ENCODE results near the gene SERTAD4.

SERTAD4 gene

DNA sequence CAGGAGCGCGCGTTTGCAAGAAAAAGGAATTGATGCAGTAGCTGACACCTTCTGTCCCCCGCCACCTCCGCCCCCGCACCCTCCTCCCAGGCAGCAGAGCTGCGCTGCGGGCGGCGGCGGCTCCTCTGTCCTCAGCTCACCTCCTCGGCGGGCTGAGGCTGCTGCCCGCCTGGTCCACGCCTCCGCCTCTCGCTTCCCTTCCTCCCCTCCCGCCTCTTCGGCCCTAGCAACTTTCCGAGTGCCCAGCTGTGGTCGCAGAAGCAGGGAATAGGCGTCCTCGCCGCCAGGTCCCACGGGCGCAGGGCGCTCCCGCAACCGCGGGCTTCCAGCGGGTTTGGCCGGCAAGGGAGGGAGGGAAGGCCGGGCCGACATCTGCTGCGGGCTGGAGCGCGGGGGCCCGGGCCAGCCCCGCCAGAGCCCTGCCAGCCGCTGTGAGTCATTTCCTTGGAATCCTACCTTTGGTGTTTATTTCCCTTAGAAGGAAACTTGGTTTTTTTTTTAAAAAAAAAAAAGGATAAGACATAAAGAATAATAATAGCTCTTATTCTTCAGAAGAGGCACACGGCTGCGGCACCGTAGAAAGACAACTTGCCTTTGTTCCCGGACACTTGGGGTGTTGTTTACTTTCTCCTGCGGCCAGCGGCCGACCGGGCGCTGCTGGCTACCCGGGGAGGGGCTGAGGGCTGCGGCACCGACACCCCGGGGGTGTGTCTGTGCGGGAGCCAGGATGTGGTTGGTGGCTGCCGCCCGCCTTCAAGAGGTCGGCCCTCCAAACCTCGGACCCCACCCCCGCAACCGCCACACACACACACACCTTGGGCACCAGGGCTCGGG is 1.1 kb downstream of the SERTAD4 start:
- DNase-seq, result peak; percentile 66

DNA sequence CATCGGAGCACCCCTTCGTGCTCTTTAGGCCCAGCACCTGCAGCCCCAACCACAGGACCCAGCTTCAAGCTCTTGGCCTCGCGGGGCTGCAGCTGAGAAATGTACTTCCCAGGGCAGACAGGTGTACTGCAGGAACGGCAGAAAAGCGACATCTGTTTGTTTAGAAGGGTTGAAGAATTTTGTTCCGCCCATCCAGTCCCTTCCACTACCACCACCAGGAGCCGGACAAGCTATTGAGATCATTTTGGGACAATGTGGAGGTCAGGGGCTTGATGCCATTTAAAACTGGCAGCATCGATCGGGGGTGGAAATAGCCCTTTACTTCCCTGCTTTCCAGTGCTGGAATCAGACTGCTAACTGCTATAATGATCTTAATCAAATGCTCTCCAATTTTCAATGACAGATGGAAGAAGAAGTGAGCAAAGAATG is 1.7 kb downstream of the SERTAD4 start:
- DNase-seq, result no peak

DNA sequence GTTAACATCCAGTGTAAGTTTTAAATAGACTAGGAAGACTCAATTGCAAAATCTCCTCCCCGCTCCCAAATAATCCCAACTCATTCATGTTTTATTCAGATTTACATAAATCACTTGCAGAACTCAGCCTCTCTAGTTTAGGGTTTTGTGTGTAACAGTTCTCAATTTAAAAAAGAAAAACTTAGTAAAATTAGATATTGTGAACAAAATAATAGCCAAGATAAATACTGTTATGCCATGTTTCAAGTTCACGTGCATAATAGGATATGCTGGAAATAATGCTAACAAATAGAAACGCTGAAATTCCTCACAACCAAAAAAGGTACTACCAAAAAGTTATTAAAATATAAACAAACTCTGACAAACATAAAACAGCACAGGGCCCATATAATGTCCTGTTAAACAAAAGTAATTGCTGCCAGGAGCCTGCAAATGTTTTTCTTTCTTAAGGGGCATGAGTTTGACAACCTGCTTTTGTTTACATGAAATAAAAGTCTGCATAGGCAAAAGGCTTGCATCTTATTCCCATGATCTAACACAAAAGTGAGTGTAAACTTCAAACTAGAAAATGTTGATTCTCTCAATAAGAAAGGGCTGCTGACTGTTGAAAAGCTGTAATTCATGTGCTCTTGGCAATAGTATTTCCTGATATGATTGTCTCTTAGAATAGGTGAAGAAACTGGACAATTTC is 2.9 kb downstream of the SERTAD4 start:
- DNase-seq, result no peak

DNA sequence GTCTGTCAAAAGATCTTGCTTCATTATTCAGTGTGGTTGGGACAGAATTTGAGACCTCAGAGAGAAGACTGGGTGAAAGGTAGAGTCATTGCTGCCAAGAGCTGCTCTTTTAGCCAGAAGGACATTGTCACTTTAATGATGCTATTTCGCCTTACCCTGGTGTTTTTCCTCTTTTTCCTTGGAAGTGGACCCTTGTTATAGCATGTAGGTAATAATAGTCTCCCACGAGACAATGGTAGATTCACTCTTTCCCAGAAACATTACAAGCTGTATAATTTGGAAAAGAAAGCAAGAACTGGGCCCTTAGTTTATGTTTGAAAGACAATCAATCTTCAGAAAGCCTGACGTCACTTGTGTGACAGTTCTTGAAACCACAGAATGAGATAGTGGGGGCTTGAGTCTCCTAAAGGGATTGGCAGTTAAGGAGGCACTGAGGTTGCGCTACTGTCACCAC is 3.8 kb downstream of the SERTAD4 start:
- peak; percentile 61 for DNase-seq

DNA sequence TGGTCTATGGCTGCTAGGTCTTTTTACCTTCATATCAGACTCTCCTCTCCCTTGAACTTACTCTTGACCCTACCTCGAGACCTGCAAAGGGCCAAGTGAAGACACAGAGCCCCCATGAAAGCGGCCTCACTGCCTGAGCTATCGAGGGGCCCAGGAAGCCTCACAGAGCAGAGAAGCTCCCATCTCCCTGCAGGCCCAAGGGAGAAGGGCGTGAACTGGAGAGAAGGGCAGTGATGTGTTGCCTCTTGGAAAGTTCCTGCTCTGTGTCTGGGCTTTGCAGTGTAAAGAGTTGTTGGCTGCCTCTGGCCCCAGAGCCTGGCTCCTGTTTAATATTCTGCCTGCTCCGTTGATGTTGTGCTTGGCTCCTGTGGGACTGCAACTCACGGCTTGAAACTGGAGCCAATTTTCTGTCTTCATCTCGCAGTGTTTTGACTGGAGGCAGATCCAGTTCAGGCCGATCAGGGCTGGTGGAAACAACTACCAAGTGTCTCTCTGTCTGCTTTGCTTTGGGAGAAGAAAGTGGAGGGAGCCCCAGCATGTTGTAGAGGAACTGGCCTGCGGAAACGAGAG is 4.3 kb downstream of the SERTAD4 start:
- peak; percentile 81 for DNase-seq

DNA sequence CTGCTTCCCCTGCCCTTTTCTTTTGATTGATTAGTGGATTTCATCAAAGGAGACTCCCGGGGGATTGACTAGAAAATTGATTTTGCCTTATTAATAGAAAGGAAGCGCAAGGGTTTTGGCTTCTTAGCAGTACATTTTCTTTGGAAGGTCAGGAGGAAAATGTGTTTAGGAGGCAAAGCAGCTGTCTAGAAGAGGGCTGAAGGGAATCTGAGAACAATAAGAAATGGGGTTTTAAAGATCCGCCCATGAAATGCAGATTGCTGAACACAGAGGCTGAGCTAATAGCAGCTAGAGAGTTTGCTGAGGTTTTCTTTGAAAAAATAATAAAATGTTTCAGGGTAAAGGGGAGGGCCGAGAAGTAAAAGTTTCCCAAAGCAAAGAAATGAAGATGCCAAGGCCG is 4.9 kb downstream of the SERTAD4 start:
- no peak for DNase-seq

DNA sequence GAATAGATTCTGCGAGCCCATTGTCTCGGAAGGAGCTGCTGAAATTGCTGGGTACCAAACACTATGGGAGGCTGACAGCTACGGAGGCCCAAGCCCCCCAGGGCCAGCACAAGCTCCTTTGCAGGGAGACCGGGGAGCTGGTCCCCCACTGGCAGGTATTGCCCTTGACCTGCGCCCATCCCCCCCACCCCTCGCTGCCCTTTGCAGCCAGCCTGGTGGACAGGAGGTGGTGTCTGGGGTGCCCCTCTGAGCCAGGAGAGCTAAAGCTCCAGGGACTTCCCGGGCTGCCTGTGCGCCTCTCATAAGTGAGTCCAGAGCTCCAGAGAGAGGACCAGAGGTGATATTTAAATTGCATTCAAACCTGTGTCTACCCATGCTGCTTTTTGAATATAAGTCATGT is 5.4 kb downstream of the SERTAD4 start:
- no peak for DNase-seq

DNA sequence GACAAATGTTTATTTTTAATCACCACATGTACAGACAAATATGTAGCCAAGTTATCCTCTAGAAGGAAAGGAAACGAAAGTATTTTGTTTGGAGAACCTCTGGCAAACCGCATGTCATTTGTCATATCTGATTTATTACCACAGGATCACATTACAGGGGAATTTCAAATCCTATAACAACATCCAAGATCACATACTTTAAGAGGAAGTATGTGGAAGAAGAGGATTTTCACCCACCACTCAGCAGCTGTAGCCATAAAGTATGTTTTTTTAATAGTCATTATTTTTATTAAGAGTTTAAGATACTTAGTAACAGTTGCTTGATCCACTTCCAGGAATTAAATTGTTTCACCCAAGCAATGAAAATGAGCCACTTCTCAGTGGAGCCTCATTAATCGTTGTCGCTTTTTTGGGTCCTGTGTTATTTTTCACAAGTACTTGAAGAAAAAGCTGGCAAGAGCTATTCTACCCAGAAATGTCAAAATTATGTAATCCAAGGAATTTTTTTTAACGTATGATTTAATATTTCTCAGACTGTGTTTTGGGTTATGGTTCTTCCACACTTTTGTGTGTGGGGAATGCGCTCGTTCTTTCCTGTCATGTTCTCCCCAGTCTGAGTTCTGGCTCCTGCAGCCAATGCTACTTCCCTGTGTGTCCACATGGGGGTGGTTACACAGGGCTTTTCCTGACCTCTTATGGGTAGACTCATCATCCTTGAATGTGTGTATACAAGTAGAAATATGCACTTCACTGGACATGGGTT is 6.9 kb downstream of the SERTAD4 start:
- peak; percentile 94 for DNase-seq

DNA sequence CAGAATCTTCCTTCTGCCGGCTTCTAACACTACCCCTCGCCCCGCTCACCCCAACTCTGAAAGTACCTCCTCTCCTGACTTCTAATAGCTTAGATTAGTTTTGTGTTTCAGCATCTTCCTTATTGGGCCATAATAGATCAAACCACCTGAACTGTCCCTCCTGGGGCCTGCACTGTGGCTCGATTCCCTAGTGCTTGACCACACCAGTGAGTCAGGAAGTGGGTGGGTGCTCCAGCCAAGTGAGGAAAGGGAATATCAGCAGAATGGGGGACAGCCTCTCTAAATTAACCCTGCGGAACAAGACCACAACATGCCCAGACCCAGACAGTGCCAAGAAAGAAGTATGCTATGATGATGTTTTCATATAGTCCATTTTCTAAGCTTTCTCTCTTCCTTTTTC is 8.5 kb downstream of the SERTAD4 start:
- DNase-seq, result no peak

DNA sequence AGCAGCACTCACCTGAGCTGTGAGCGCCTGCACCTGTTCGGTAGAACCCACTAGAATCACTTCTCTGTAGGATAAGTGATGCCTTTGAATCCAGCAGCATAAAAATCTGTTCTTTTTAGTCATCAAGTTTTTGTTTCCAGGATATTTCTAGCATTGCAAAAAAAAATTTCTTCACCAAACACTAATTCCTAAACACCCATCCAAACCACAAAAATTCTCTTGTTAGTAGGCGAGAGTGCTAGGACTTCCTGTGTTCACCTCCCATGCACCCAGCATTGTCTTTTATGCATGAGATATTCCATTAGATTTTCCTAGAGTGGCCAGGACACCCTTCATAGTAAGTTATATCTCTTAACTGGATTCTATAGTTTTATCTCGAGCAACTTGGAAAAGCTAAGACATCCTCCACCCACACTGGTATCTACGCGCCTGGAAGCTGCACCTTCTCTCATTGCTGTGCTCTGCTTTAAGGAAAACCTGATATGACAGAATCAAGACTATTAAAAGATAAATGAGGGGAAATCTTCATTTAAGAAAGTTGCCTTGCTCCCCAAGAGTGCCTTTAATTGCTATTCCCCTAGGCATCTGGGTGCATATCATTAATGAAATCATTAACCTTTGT is 12.3 kb downstream of the SERTAD4 start:
- DNase-seq, result peak; percentile 35

DNA sequence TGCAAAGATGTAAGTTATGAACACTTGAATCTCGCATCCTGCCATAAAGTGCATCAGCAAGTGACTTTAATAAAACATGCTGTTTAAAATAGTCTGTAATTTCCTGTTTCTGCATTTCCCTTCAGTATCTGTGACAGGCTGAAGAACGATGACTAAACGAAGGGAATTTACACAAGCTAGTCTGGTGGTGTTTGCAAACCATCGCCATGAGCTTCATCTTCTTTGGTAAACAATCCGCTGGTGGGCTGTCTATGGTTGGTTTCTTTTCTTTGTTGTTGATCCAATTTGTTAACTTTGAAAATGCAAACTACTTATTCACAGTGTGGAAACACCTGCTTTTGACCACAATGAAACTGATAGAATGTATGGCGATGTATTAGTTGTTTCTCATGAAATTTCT is 13.9 kb downstream of the SERTAD4 start:
- peak; percentile 40 for DNase-seq

DNA sequence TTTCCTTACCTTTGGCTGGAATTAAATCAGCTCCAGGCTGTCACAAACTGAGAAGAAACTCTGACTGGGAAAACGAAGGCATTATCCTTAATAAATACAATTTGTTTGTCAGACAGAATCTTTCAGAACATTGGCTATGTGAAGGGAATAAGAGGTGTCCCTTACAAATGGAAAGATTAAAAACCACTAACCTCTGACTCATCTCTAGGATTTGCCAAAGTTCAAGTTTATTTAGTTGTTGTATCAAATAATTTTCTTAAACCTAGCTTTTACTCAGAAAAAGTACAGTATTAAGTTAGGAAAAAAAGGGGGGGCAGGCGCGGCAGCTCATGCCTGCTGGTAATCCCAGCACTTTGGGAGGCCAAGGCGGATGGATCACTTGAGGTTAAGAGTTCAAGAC is 15.7 kb downstream of the SERTAD4 start:
- DNase-seq, result no peak

DNA sequence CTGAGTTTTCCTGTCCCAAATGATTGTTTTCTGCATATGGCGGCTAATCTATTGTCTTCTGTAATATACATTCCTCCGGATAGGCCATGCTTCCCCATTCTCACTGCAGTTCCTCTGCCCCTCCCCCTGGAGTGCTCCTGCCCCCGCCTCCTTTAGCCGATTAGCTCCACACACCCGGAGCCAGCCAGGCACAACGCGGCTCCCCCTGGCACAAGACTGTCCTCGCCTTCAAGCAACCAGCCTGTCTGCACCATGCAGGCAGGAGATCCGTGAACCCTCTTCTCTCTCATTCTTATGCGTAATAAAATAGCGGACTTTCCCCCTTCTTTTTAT is 18.0 kb downstream of the SERTAD4 start:
- no peak for DNase-seq

DNA sequence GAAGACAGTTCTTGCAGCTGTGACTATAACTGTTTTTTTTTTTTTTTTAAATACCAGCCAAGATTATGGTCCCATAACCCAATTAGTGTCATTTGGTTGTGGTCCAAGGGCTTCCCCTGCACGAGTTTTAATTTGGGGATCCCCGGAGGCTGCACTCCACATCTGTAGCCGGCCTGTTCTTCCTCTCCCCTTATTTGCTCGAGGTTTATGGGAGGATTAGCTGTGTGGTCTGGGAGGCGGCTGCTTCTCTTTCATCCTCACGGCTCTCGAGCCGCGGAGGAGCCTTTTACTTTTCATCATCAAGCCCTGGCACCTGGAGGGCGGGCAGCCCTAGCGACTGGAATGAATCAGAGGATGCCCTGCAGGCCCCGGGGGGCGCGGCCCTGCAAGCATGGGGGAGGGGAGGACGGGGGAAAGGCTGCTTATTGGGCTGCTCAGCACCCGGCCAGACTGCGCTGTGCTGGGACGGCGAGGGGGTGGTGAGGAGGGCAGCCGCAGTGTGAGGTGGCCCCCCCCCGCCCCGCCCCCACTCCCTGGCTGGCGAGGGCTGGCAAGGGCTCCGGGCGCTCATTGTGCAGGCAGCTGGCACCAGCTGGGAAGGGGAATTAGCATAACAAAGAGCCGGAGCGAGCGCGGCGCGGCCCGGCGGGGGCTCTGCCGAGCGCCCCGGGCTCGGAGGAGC is 18.5 kb downstream of the SERTAD4 start:
- peak; percentile 30 for DNase-seq

DNA sequence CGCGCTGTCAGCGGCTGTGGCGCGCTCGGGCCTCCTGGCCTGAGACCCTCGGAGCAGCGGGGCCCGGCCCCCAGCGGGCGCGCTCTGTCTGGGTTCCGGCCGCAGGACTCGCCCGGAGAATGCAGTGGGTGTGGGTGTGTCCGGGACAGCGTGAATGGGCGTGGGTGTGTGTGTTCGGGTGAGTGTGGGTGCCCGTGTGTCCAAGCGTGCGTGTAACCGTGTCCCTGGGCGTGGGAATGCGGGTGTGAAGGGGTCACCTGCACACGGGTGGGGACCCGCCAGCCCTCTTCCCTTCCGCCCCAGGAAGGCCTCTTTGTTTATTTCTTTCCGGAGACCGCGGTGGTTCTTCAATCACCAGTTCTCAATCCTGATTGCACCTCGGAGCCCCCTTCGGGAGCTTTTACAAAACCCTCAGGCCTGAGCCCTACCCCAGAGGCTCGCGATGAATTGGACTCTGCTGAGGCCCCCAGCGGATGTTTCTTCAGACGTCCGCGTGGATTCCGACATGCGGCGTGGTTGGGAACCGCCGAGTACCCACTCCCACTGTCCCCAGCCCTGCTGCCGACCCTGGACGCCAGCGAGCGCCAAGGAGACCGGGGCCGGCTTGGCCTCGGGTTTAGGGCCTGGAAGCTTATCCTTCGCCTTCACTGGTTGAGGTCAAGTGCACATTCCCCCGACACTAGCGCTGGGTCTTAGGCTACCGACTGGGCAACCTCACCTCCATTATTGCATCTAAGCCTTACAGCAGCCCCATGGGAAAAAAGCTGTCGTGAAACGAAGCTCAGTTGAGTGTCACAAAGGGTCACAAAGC is 19.3 kb downstream of the SERTAD4 start:
- DNase-seq, result no peak

DNA sequence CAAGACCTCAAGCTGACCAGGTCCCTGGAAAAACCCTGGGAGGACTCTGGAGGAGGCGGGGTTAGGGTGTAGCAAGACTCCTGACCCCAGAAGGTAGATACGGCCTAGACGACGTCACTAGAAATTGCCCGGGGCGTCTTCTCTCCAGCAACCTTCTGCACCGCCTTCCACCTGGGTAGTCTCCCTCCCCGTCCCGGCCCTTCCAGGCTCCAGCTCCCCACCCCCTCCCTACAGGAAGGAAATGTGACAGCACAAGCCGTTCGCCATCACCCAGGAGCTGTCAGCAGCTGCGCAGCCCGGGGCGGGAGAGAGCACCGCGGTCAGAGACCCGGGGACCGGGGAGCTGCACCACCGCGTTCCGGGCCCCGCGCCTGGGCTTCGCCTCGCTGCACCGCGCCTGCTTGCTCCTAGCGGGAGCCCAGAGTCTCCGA is 20.0 kb downstream of the SERTAD4 start:
- DNase-seq, result no peak

DNA sequence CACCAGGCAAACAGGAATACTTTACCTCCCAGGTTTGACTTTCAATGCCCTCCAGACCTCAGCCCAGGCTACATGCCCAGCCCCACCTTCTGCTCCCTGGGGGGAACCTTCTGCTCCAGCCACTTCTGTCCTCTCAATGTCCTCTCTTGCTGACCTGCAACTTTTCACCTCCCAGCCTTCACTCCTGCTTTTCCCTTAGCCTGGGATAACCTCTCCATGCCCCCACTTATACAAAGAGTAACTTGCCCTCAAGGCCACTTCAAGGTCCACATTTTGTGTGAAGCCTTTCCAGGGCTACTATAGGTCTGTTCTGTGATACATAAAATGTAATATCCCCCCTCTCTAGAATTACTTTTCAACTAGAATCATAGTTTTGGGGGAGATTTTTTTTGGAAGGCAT is 21.7 kb downstream of the SERTAD4 start:
- no peak for DNase-seq

DNA sequence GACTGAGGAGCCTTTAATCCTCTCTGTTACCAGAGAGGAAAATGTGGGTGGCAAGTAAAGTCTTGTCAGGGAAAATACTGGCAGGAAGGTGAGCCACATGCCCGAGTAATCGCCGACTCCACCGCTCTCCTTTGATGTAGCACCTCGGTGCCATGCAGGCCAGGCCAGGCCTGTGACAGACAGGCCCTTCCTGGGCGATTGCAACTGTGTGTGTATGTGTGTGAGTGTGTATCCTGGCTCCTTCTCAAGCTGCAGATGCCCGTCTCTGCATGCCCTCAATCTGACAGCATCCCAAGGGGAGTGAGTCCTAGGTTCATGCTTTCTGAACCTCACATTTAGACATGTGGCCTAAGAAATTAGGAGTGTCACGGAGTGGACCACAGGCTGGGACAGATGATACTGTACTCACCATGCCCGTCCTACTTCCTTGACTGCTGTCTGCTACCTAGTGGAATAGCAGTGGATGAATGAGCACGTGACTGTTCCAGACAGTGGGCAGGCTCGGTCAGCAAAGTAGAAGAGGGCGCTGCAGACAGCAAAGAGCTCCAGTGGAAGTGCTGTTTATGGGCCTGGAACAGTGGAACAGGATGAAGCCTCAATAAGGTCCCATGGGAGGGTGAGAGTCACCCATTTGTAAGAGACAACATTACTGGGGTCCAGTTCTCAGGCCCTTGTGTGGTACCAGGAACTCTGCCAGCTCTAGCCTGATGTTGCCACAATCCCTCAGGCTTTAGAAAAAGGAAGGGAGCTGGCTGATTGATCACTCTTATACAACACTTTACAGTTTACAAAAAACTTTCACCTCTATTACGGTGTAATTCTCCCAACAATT is 25.3 kb downstream of the SERTAD4 start:
- no peak for DNase-seq

DNA sequence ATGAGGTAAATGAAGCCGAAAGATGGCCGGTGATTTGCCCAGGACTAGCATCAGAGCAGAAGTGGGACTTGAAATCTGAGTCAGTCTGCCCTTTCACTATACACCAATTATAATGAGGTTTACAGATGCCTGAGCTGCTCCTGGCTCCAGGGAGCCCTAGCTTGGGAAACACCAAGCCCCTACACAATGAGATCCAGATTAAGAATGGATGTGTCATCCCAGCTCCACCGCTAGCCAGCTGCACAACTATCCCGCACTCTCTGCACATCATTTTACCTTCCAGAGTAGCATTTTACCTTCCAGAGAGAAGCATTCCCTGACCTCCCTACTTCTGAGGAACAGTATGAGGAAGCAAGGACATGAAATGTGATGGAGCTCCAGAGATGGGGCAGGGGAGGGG is 27.0 kb downstream of the SERTAD4 start:
- DNase-seq, result peak; percentile 87

DNA sequence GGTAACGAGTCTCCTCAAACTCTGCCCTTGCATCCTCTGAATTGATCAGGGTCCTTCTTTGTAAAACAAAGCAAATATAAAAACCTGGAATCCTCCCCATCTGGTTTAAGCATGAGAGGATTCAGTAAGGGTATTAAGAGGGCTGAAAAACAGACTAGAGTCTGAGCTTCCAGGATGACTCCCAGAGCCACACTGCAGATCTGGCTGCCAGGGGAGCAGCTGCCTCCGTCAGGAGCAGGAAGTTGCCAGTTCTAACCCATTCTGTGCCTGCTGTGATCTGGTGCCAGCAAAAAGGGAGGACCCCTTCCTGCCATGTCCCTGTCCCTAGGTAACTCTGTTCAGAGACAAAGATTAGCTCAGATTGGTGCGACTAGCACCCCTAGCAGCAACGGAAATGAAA is 27.5 kb downstream of the SERTAD4 start:
- DNase-seq, result no peak

Data from fibroblast of skin of right biceps (primary cell).